HCT116 (cell line): ENCODE results near the gene ZBTB2. TPM values are rescaled to one million over a fixed set of nuclear protein-coding genes. Genes with fewer than 3 reads are reported as not detected.

Source experiments
- ATAC-seq: fragments of 200-7000 bp; cut with Tn5 transposase; 2 replicates; pipeline ENCODE4 v1.9.1; 2020; ENCODE audit warnings: mild to moderate bottlenecking, moderate library complexity
- BruUV-seq: library from RNA; stranded (reverse); fragments of 400-500 nt; replicated peaks from 2 replicates; lab custom pipeline; 2021; lab: Mats Ljungman, UMichigan
- CTCF ChIA-PET: fragments of 300-600 bp; sonication (Branson Sonifier 250); formaldehyde crosslinking; loops from one replicate; lab custom pipeline; 2021; ENCODE audit warnings: antibody characterized with exemption; lab: Charles Lee
- POLR2A ChIA-PET: fragments of 300-600, 350-600 bp; sonication (Branson Sonifier 250); formaldehyde crosslinking; loops from one replicate; lab custom pipeline; 2021; ENCODE audit warnings: antibody characterized with exemption; lab: Charles Lee
- RAD21 ChIA-PET, 2 experiments: fragments of 300-600 bp; sonication (Branson Sonifier 250); formaldehyde crosslinking; loops; one replicate each; lab custom pipeline; 2023; ENCODE audit warnings: low total read pairs in 2 of 2; ENCODE audit not compliant: uncharacterized antibody in 2 of 2, unreplicated experiment in 2 of 2, low non-redundant PET in 1 of 2; lab: Charles Lee
- DNase-seq: peaks from one replicate; pipeline ENCODE4 v3.0.0-alpha.2; 2010; ENCODE audit warnings: low read depth, low spot score
- H2AFZ ChIP-seq: fragments of 200-600 bp; shearing (Covaris generic), sonication (generic); 2 replicates; pipeline ENCODE4 v1.6.1; 2017; ENCODE audit warnings: low read depth, mixed run types, mixed read lengths, antibody characterized with exemption, low read length; ENCODE audit not compliant: poor library complexity, severe bottlenecking
- H3K27ac ChIP-seq: 2 replicates; pipeline ENCODE4 v1.5.1; 2012; ENCODE audit warnings: low read depth, low read length
- H3K27me3 ChIP-seq: fragments of 200-600 bp; sonication (generic); 2 replicates; pipeline ENCODE4 v1.6.1; 2016; ENCODE audit warnings: mixed run types, low read length, mixed read lengths; ENCODE audit not compliant: insufficient read depth
- H3K36me3 ChIP-seq, 2 experiments: fragments of 200-500 bp in 1 of 2; fragments of 200-600 bp in 1 of 2; sonication (Bioruptor generic) in 1 of 2; sonication (generic) in 1 of 2; 2 replicates each; pipeline versions ENCODE4 v1.5.1 to v1.6.1; 2014 to 2016; ENCODE audit warnings: low read length in 2 of 2, inconsistent platforms in 1 of 2, mixed read lengths in 1 of 2, mixed run types in 1 of 2; ENCODE audit not compliant: insufficient read depth in 2 of 2, control insufficient read depth in 1 of 2
- H3K4me1 ChIP-seq, 2 experiments: fragments of 200-600 bp in 1 of 2; sonication (generic) in 1 of 2; 2 replicates each; pipeline versions ENCODE4 v1.5.1 to v1.6.1; 2012 to 2017; ENCODE audit warnings: low read length in 2 of 2, inconsistent platforms in 1 of 2, mild to moderate bottlenecking in 1 of 2, mixed read lengths in 1 of 2, mixed run types in 1 of 2, moderate library complexity in 1 of 2; ENCODE audit not compliant: insufficient read depth in 2 of 2, control insufficient read depth in 1 of 2
- H3K4me2 ChIP-seq: fragments of 200-600 bp; sonication (generic); 2 replicates; pipeline ENCODE4 v1.6.1; 2017; ENCODE audit warnings: mixed run types, low read length, mixed read lengths
- H3K4me3 ChIP-seq, 2 experiments: fragments of 200-600 bp in 1 of 2; sonication (generic) in 1 of 2; replicated peaks in 1 of 2; 2 replicates each; pipeline ENCODE4 v1.5.1; 2011 to 2016; ENCODE audit warnings: low read length in 2 of 2, control low read depth in 1 of 2, low read depth in 1 of 2, mild to moderate bottlenecking in 1 of 2, mixed read lengths in 1 of 2, mixed run types in 1 of 2
- H3K79me2 ChIP-seq: fragments of 200-600 bp; sonication (generic); 2 replicates; pipeline ENCODE4 v1.6.1; 2017; ENCODE audit warnings: mild to moderate bottlenecking, mixed run types, low read length, moderate library complexity, mixed read lengths; ENCODE audit not compliant: insufficient read depth
- H3K9ac ChIP-seq: fragments of 200-600 bp; sonication (generic); 2 replicates; pipeline ENCODE4 v1.6.1; 2016; ENCODE audit warnings: low read length, mixed read lengths
- H3K9me2 ChIP-seq: fragments of 200-600 bp; sonication (generic), shearing (Covaris generic); 2 replicates; pipeline ENCODE4 v1.6.1; 2017; ENCODE audit warnings: mixed run types, mild to moderate bottlenecking, moderate library complexity; ENCODE audit not compliant: insufficient read depth
- H3K9me3 ChIP-seq, 2 experiments: fragments of 200-500 bp in 1 of 2; fragments of 200-600 bp in 1 of 2; sonication (Bioruptor generic) in 1 of 2; sonication (generic) in 1 of 2; 2 replicates each; pipeline ENCODE4 v1.6.1; 2014 to 2017; ENCODE audit warnings: low read length in 2 of 2, mixed read lengths in 2 of 2, inconsistent platforms in 1 of 2, low read depth in 1 of 2, mild to moderate bottlenecking in 1 of 2, mixed run types in 1 of 2, moderate library complexity in 1 of 2; ENCODE audit not compliant: control insufficient read depth in 1 of 2, insufficient read depth in 1 of 2
- H4K20me1 ChIP-seq: fragments of 200-600 bp; sonication (generic), shearing (Covaris generic); 2 replicates; pipeline ENCODE4 v1.6.1; 2017; ENCODE audit warnings: mixed run types, mild to moderate bottlenecking, moderate library complexity; ENCODE audit not compliant: insufficient read depth
- CEBPB ChIP-seq: IDR thresholded peaks from 2 replicates; pipeline ENCODE4 v1.6.1; 2012; ENCODE audit warnings: low read depth
- EZH2 ChIP-seq: fragments of 200-600 bp; sonication (generic); IDR thresholded peaks from 2 replicates; pipeline ENCODE4 v1.6.1; 2017; ENCODE audit warnings: antibody characterized with exemption, mixed run types
- EZH2phosphoT487 ChIP-seq: fragments of 200-600 bp; IDR thresholded peaks from 2 replicates; pipeline ENCODE4 v1.6.1; 2018; ENCODE audit warnings: antibody characterized with exemption, borderline replicate concordance
- RAD21 ChIP-seq: IDR thresholded peaks from 2 replicates; pipeline ENCODE4 v1.6.1; 2012; ENCODE audit warnings: low read depth, mild to moderate bottlenecking
- intact Hi-C: fragments of 100-400 bp; cut with micrococcal nuclease; formaldehyde crosslinking; loops from 2 replicates; pipeline ENCODE4 v1.10.0; 2022
- total RNA-seq: library from RNA; stranded (reverse); gene quantifications from one replicate; pipeline ENCODE4 v1.2.1, GENCODE V29; 2021; ENCODE audit not compliant: unreplicated experiment
- TF ChIP-seq, protein P1 (sequence below), 3 experiments: fragments of 200-600 bp in 1 of 3; sonication (generic) in 1 of 3; IDR thresholded peaks in 2 of 3; conservative IDR thresholded peaks in 1 of 3; 2 replicates each; pipeline ENCODE4 v1.5.1; 2012 to 2017; ENCODE audit warnings: low read depth in 2 of 3, low read length in 2 of 3, antibody characterized with exemption in 1 of 3, borderline replicate concordance in 1 of 3, control low read depth in 1 of 3, mild to moderate bottlenecking in 1 of 3, mixed read lengths in 1 of 3, mixed run types in 1 of 3, moderate library complexity in 1 of 3; ENCODE audit not compliant: insufficient read depth in 1 of 3

The ZBTB2 gene
- total RNA-seq, 1 experiment from 2014 or later: 12.5 TPM

DNA sequence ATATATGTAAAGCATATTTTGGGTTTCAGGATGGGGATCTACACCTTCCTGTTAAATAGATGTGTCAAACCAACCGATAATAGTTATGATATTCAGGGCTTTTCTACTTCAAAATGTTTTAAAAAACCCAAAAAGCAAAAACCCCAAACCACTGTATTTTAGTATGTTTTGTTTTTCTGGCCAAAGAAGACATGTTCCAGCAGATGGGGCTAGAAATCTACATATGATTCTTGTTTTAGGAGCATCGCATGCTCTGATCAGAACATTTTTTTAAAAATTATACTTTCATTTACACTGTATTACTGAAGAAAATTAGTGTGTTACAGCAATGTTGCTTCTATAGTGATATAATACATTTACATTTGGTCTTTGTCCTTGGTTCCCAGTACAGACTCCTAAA is 49.6 kb upstream of the ZBTB2 start (continued):
- TF ChIP-seq, protein P1, sequence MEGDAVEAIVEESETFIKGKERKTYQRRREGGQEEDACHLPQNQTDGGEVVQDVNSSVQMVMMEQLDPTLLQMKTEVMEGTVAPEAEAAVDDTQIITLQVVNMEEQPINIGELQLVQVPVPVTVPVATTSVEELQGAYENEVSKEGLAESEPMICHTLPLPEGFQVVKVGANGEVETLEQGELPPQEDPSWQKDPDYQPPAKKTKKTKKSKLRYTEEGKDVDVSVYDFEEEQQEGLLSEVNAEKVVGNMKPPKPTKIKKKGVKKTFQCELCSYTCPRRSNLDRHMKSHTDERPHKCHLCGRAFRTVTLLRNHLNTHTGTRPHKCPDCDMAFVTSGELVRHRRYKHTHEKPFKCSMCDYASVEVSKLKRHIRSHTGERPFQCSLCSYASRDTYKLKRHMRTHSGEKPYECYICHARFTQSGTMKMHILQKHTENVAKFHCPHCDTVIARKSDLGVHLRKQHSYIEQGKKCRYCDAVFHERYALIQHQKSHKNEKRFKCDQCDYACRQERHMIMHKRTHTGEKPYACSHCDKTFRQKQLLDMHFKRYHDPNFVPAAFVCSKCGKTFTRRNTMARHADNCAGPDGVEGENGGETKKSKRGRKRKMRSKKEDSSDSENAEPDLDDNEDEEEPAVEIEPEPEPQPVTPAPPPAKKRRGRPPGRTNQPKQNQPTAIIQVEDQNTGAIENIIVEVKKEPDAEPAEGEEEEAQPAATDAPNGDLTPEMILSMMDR (IDR thresholded peaks at IDR 0.05 in 2 of 3, conservative IDR thresholded peaks at IDR 0.05 in 1 of 3; ENCODE audit: borderline replicate concordance in 1 of 3, insufficient read depth in 1 of 3, low read depth in 2 of 3, low read length in 2 of 3): peak in 2 of 3 experiments; percentile 6 to 31; a peak in 2 of 6 replicates
- TF ChIP-seq EZH2phosphoT487 (no peak), EZH2 (no peak), RAD21 (peak; percentile 55)

GRCh38 chr6:151440498-151440897 is 49.1 kb upstream of the ZBTB2 start:
- Histone ChIP-seq H3K9me3 (no peaks in the 10 kb centered on the region), H3K9me2 (no peaks in the 10 kb centered on the region), H3K4me2 (no peak overlapping the region), H3K4me1 (peaks cover 0 to 4% of the 10 kb centered on the region in 2 experiments; a peak in 1 of 4 replicates), H3K27me3 (no peaks in the 10 kb centered on the region), H4K20me1 (peaks cover 3% of the 10 kb centered on the region), H3K9ac (no peak overlapping the region), H2AFZ (no peak overlapping the region), H3K79me2 (peaks cover 74% of the 10 kb centered on the region)
- DNase-seq (no peak), ATAC-seq (no peak)
- intact Hi-C loops: no loop called here
- RAD21 ChIA-PET: no interaction called here
- CTCF ChIA-PET: no interaction called here
- POLR2A ChIA-PET: interaction anchor here (0.8 kb wide), 1 partner anchor 11 kb away, joined by 4 read pairs; the partner anchor contains the start of gene RMND1
- no TSS peak for BruUV-seq
- TF ChIP-seq CEBPB: no peak
- TF ChIP-seq, all 23 proteins: peak for 0
- H3K36me3 ChIP-seq: peaks cover 0 to 7% of the 10 kb centered on the region in 2 experiments; a peak in 2 of 4 replicates
- no peak overlapping the region for H3K4me3 ChIP-seq
- H3K27ac ChIP-seq: no peak overlapping the region
